Medulla oblongata (tissue), 1 donor: ENCODE data around the gene LSM8.
"Not testable (repeated sequence)": the region's sequence is repeated elsewhere in the genome, so short reads cannot be mapped to it uniquely, and the experiment has no call there.

Experiments
- DNase-seq: peaks from one replicate; pipeline ENCODE4 v3.0.0-alpha.2; 2015; ENCODE audit errors: extremely low spot score

The LSM8 gene

DNA sequence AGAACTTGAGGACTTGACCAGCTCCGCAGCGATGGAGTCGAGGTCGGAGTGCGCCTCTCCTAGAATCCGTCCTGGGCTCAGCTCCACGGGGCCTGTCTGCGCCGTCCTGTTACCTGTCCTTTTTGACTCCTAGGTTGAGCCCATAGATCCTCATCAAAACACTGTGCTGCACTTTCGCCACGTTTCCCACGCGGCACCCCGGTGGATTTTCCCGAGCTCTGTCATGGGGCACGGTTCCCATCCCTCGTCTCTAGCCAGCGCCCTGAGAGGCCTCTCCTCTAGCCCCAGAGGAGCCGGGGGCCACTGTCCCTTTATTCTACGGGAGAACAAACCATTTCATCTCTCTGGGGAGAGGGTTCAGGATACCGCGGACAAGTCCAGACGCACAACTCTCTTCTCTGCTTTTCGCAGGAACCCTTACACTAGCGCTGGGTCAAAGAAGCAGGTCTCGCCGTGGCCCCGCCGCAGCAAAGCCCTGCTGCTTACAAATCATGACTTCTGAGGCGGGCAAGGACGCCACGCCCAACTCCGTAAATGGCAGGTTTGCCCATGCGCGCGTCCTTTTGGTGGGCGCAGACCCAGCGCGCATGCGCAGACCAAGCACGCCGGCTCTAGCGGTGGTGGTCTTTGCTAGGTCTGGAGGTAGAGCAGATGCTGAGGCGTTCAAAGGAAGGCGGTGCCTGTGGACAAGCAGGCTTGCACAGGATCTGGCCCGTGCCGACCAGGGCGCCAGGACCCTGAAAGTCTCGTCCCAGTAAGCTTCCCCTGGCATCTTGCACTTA, 30.3 kb downstream of the LSM8 start:
- peak; percentile 85 for DNase-seq

DNA sequence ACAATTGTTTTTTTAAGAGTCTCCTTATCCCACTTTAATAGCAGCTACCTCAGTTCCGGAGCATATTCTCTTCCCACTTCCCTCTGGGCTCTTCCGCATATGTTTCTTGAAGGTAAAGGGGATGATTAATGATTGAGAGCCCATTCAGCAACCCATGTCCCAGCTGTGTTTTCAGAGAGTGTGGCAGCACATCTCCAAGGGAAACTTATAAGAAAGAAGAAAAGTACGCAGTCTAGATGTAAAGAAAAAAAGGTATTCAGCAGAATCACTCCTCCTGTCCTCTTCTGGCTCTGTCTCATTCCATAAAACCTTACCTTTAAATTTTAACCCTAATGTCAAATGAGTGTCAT, 30.8 kb downstream of the LSM8 start:
- no peak for DNase-seq

DNA sequence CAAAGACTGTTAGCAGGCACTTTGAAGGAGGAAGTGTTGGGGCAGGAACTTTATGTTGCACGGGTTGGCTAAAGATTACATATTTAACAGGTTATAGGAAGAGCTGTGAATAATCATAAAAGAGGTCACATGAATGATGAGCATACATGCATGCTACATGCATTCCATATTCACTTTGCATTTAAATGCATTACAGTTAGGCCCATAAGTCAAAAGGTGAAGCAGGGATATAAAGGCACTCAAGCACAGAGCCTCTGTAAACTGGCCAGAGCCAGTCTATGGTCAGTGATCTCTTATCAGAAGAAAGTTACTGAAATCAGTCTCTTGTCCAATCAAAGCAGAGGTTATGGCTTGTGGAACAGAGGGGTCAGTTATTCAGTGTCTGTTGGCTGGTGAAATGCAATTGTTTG, 33.3 kb downstream of the LSM8 start:
- no peak for DNase-seq

DNA sequence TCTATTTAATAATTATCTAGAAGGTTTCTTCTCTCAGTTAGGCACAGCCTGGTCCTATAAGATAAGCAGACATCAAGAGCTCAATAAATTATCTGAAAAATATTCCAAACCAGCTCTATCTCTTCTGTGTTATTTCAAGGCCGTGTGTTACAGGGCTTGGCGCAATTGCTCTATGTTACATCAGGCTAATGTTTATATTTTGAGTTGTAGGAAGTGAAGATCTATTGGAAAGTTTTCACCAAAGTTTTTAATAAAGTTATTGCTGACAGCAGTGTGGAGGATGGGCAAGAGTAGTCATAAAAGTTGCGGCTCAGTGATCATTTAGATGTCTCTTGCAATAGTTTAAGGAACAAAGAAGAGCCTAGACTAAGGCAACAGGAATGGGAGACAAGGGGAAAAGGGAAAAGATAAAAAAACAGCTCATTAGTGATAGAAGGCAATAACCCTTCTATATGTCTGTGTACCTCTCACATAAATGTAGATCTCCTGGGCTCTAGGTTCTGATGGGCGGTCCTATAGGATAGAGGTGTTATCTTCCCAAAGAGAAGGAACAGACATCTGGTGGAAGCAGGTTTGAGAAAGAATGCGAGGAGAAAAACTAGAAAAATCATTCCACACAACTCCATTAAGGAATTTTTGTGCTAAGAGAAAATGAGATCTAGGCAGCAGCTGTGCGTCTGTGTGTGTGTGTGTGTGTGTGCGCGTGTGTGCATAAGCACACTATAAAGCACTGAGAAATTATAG, 34.6 kb downstream of the LSM8 start:
- DNase-seq = no peak

DNA sequence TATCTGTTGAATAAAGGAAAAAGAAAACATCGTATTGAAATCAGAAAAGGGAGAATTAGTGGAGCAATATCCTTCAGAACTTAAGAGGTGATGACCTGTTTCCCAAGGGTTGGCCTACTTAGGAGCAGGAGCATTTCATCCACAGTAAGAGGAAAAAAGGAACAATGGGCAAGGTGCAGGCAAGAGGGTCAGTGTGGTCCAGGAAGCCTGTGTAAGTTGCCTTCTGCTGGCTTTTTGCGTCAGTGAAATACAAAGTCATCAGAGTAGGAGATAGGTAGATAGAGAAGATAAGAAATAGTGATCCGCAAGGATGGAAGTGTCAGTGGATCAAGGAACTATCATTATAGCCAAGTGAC, 35.2 kb downstream of the LSM8 start:
- no peak for DNase-seq

DNA sequence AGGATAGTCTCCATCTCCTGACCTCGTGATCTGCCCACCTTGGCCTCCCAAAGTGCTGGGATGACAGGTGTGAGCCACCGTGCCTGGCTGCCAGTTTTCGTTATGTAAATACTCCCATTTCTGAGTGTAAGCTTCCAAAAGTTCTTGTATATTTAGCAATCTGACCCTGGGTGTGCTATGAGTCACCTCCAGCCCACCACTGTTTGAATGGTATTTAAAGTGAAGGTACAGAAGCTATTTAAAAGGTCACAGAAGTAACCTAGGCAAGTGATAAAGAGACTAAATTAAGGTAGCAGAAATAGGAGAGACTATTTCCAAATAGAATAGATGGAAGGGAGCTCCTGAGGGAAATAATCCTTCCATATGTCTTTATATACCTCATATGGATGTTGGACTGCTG, 36.6 kb downstream of the LSM8 start:
- no peak for DNase-seq

DNA sequence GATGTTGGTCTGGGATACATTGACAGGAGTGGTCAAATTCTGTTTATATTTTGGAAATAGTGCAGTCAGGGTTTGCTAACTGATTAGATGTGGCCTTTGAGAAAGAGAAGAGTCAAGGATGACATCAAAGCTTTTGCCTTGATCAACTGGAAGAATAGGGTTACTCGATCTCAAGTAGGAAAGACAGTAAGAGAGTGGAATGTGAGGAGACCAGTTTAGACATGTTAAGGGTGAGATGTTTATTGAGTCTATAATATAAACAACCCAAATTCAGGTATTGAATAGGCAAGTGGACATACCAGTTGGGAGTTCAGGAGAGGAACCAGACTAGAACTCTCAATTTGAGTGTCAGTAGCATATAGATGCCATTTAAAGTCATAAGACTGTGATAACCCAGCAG, 38.6 kb downstream of the LSM8 start:
- no peak for DNase-seq

DNA sequence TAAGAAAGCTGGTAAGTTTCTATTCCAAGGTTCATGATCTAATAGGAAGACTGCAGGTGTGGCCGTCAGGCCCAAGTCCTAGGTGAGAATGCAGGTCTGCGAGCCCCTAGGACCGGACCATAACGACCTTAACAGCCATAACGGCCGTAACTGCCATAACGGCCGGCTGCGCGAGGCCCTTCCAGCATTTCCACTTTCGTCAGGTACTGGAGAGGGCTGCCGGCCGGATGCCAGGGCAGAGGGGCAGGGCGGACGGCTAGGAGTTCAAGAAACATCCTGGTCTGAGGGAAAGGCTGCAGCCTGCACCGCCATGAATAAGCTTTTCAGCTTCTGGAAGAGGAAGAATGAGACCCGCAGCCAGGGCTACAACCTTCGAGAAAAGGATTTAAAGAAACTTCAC, 40.6 kb downstream of the LSM8 start, which contains the start of gene ANKRD7:
TSS of gene ANKRD7 (plus strand) at position 184 of the 400 bp plus-strand sequence. CDS start at position 311, 127 bp downstream.
- no peak for DNase-seq

DNA sequence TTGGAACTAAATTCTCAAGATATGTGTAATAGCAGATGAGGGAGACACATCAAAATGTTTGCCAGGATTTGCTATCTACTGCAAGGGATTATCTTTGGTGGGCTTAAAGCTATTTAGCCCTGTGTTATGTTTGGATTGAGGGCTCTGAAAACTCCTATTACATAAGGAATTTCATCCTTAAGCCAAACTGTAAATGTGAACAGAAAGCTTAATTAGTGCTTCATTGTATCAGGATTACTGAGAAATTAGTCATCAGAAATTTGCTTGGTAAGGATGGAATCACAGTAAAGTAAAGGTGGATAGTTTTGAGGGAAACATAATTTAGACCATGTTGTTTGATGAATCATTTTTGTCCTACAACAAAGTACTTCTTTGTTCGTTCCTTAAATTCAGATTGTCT, 48.9 kb downstream of the LSM8 start:
- DNase-seq = no peak

DNA sequence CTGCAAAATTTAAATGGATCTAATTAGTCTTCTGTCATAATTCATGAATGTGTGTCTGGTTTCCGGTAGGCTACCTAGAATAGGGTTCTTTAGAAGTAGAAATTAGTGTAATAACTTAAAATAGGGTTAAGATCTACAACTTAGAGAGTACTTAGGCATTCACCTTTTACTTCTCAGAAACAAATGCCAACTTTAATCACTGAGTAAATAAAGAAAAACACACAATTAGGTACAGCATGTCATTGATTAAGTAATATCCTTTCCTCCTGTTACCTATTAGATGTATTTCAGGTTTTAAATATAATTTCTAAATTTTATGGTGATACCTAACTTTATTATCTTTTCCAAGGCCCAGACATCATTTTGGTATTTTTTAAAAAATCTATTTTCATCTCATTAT, 49.8 kb downstream of the LSM8 start:
- no peak for DNase-seq

DNA sequence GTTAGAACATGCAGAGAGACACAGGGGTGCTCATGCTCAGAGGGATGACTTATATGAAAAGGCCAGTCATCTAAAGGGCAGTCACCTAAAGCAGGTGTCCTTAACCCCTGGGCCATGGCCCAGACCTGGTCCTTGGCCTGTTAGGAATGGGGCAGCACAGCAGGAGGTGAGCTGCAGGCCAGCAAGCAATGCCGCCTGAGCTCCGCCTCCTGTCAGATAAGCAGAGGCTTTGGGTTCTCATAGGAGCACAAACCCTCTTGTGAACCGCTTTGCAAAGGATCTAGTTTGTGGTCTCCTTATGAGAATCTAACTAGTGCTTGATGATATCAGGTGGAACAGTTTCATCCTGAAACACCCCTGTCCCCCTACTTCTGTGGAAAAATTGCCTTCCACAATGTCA, 55.0 kb downstream of the LSM8 start:
- DNase-seq = no peak

DNA sequence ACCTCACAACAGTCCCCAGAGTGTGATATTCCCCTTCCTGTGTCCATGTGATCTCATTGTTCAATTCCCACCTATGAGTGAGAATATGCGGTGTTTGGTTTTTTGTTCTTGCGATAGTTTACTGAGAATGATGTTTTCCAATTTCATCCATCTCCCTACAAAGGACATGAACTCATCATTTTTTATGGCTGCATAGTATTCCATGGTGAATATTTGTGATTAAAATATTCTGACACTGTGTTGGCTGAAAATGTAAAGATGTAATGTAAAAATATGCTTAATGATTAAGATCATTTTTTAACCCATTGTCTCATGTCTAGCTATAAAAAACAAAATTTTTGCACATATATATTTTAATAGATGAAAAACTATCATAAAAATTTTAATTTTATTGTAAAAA, 56.4 kb downstream of the LSM8 start:
- DNase-seq = not testable (repeated sequence)
